Lower lobe of right lung (tissue), 2 donors: ENCODE data around the gene CIC. TPM values are rescaled to one million over a fixed set of nuclear protein-coding genes. Genes with fewer than 3 reads are reported as not detected.

Source experiments
- ATAC-seq, 2 donors: fragments of 200-7000 bp; cut with Tn5 transposase; one replicate each; pipeline ENCODE4 v1.9.1; 2020 to 2022; ENCODE audit warnings: mild to moderate bottlenecking in 2 of 2, moderate library complexity in 2 of 2
- DNase-seq: peaks from one replicate; pipeline ENCODE4 v3.0.0-alpha.2; 2020
- H3K27ac ChIP-seq: fragments of 200-600 bp; one replicate; pipeline ENCODE4 v1.8.0; 2022
- H3K27me3 ChIP-seq: fragments of 200-600 bp; one replicate; pipeline ENCODE4 v1.8.0; 2022; ENCODE audit warnings: low read depth
- H3K36me3 ChIP-seq: fragments of 200-600 bp; one replicate; pipeline ENCODE4 v1.8.0; 2022; ENCODE audit warnings: mild to moderate bottlenecking
- H3K4me1 ChIP-seq: fragments of 200-600 bp; one replicate; pipeline ENCODE4 v1.8.0; 2022
- H3K4me3 ChIP-seq: fragments of 200-600 bp; one replicate; pipeline ENCODE4 v1.8.0; 2022; ENCODE audit warnings: mild to moderate bottlenecking
- H3K9me3 ChIP-seq: fragments of 200-600 bp; one replicate; pipeline ENCODE4 v1.8.0; 2022
- CTCF ChIP-seq: fragments of 200-600 bp; IDR thresholded peaks from one replicate; pipeline ENCODE4 v1.8.0; 2022; ENCODE audit warnings: antibody characterized with exemption, mild to moderate bottlenecking
- intact Hi-C: fragments of 100-400 bp; cut with DNase I; formaldehyde crosslinking; loops from one replicate; pipeline ENCODE4 v1.11.0; 2022
- total RNA-seq: library from RNA; stranded (reverse); fragmentation: NEBNext Ultra II Directional; extraction: Animal tissue kit (Norgen Biotek cat#: 25700); gene quantifications from one replicate; pipeline ENCODE4 v1.2.1, GENCODE V29; 2021
- donor health status: DM: no; HTN: yes; CAD: no; lungs with severe emphysema.

The CIC gene
- total RNA-seq, 1 donor from 2014 or later = 67.9 TPM

- Histone ChIP-seq H3K4me3 (no peak overlapping the region), H3K36me3 (peaks cover 97% of the 10 kb centered on the region), H3K9me3 (no peaks in the 10 kb centered on the region), H3K4me1 (no peaks in the 10 kb centered on the region), H3K27ac (no peak overlapping the region), H3K27me3 (no peaks in the 10 kb centered on the region)
- intact Hi-C loops = no loop called here
- DNase-seq (no peak), ATAC-seq (no peak)
- TF ChIP-seq CTCF = no peak
Measured at GRCh38 chr19:42230571-42230970, 38.5 kb upstream of the CIC start.

GRCh38 chr19:42232435-42232834 lies 36.6 kb upstream of the CIC start:
- Histone ChIP-seq H3K4me1 (no peaks in the 10 kb centered on the region), H3K36me3 (peaks cover 97% of the 10 kb centered on the region), H3K27ac (no peak overlapping the region), H3K4me3 (no peak overlapping the region), H3K9me3 (no peaks in the 10 kb centered on the region), H3K27me3 (no peaks in the 10 kb centered on the region)
- DNase-seq = no peak
- TF ChIP-seq CTCF = no peak
- no peak for ATAC-seq
- intact Hi-C loops = no loop called here

GRCh38 chr19:42233106-42233505 lies 35.9 kb upstream of the CIC start:
- intact Hi-C loops = no loop called here
- peaks cover 95% of the 10 kb centered on the region for H3K36me3 ChIP-seq
- no peaks in the 10 kb centered on the region for H3K9me3 ChIP-seq
- ATAC-seq = no peak
- no peaks in the 10 kb centered on the region for H3K4me1 ChIP-seq
- TF ChIP-seq CTCF = no peak
- no peak for DNase-seq
- H3K27me3 ChIP-seq = no peaks in the 10 kb centered on the region
- no peak overlapping the region for H3K27ac ChIP-seq
- H3K4me3 ChIP-seq = no peak overlapping the region

- intact Hi-C loops = no loop called here
- no peak for ATAC-seq
- no peak overlapping the region for H3K4me3 ChIP-seq
Measured at GRCh38 chr19:42233678-42234292, 35.3 kb upstream of the CIC start.

GRCh38 chr19:42234364-42234763 lies 34.7 kb upstream of the CIC start:
- no peak for TF ChIP-seq CTCF

More at GRCh38 chr19:42233678-42234292, 35.3 kb upstream of the CIC start:
- no peak for DNase-seq
- H3K9me3 ChIP-seq = no peaks in the 10 kb centered on the region
- no peaks in the 10 kb centered on the region for H3K4me1 ChIP-seq
- H3K36me3 ChIP-seq = peaks cover 88% of the 10 kb centered on the region
- no peaks in the 10 kb centered on the region for H3K27me3 ChIP-seq
- H3K27ac ChIP-seq = no peak overlapping the region
- TF ChIP-seq CTCF = no peak

More at GRCh38 chr19:42234364-42234763, 34.7 kb upstream of the CIC start:
- ATAC-seq (no peak), DNase-seq (no peak)
- Histone ChIP-seq H3K36me3 (peaks cover 85% of the 10 kb centered on the region), H3K27ac (no peak overlapping the region), H3K4me1 (no peaks in the 10 kb centered on the region), H3K4me3 (no peak overlapping the region), H3K27me3 (no peaks in the 10 kb centered on the region), H3K9me3 (no peaks in the 10 kb centered on the region)
- intact Hi-C loops = no loop called here
